DOHH2 (cell line): Measurements from ENCODE around the gene PHF21A.

Experiments used
- EZH2phosphoT487 ChIP-seq: fragments of 200-600 bp; sonication (generic); IDR thresholded peaks from 2 replicates; pipeline ENCODE4 v1.6.1; 2017; ENCODE audit warnings: borderline replicate concordance, mild to moderate bottlenecking, antibody characterized with exemption, low read length, moderate library complexity, mixed read lengths
- TF ChIP-seq, protein P1 (sequence below): fragments of 200-600 bp; sonication (generic); IDR thresholded peaks from one replicate; pipeline ENCODE4 v1.5.1; 2014; ENCODE audit warnings: antibody characterized with exemption, mild to moderate bottlenecking, low read depth, low read length; ENCODE audit not compliant: poor library complexity, severe bottlenecking

- TF ChIP-seq, protein P1, sequence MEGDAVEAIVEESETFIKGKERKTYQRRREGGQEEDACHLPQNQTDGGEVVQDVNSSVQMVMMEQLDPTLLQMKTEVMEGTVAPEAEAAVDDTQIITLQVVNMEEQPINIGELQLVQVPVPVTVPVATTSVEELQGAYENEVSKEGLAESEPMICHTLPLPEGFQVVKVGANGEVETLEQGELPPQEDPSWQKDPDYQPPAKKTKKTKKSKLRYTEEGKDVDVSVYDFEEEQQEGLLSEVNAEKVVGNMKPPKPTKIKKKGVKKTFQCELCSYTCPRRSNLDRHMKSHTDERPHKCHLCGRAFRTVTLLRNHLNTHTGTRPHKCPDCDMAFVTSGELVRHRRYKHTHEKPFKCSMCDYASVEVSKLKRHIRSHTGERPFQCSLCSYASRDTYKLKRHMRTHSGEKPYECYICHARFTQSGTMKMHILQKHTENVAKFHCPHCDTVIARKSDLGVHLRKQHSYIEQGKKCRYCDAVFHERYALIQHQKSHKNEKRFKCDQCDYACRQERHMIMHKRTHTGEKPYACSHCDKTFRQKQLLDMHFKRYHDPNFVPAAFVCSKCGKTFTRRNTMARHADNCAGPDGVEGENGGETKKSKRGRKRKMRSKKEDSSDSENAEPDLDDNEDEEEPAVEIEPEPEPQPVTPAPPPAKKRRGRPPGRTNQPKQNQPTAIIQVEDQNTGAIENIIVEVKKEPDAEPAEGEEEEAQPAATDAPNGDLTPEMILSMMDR, result no peak
- no peak for TF ChIP-seq EZH2phosphoT487
These were observed 18.4 kb downstream of the PHF21A start for GRCh38 chr11:46102843-46103242.
